ENCODE data around the gene ELMO3. TPM values are rescaled to one million over a fixed set of nuclear protein-coding genes. Genes with fewer than 3 reads are reported as not detected.
A peak's percentile ranks its signal among the peaks of the same experiment; 100 is the strongest.

ELMO3 gene
- total and polyA plus RNA-seq, 2 of the 13 experiments (the other 11 are each of a cell fraction or from before 2014, with no cell fraction given) = 2.6 to 4.0 TPM

DNA sequence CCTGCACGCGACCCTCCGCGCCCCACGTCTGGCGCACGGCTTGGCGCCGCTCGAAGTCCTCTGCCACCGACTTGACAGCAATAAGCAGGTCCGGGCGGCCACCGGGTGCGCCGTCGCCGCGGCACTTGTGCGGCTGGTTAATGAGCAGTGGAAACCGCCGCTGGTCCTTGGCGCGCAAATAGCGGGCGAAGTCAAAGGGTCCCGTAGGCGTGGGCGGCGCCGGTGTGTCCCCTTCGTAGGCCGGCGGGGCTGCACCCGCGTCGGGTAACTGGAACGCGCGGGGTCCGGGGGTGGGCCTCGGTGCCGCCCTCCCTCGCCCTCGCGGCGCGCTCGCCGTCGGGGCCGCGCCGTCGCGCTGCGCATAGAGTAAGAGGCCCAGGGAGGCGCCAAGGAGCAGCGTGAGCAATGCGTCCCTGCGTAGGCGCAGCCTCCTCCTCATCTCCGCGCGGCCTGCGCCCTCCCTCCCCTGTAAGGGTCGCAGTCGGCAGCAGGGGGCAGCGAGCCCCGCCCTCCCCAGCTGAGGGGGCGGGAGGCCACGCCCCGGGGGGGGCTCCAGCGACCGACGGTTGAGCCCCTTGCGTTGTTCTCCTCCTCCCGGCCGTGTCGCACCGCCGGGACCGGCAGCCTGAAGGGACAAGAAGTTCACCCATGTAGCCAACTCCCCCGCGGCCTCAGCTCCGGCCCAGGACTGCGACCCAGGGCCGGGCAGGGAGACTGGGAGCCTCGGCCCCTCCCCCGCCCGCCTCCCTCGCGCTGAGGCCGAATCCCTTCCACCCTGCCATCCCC is 48.7 kb upstream of the ELMO3 start (continued):
- TF ChIP-seq, protein P1, sequence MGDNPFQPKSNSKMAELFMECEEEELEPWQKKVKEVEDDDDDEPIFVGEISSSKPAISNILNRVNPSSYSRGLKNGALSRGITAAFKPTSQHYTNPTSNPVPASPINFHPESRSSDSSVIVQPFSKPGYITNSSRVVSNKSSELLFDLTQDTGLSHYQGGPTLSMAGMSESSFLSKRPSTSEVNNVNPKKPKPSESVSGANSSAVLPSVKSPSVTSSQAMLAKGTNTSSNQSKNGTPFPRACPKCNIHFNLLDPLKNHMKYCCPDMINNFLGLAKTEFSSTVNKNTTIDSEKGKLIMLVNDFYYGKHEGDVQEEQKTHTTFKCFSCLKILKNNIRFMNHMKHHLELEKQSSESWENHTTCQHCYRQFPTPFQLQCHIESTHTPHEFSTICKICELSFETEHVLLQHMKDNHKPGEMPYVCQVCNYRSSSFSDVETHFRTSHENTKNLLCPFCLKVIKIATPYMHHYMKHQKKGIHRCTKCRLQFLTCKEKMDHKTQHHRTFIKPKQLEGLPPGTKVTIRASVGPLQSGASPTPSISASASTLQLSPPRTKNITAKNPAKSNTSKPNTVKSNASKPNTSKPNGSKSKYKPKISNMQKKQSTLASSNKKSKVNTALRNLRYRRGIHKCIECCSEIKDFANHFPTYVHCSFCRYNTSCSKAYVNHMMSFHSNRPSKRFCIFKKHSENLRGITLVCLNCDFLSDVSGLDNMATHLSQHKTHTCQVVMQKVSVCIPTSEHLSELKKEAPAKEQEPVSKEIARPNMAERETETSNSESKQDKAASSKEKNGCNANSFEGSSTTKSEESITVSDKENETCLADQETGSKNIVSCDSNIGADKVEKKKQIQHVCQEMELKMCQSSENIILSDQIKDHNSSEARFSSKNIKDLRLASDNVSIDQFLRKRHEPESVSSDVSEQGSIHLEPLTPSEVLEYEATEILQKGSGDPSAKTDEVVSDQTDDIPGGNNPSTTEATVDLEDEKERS (CRISPR knock-in tag; IDR thresholded peaks at IDR 0.05) = no peak
- no peak for TF ChIP-seq ZMAT3 (CRISPR knock-in tag; conservative IDR thresholded peaks at IDR 0.05)
- TF ChIP-seq MXD1 (CRISPR knock-in tag; IDR thresholded peaks at IDR 0.05) = no peak
- no peak; the same call in 1 of the 2 replicates for TF ChIP-seq MTF1 (CRISPR knock-in tag; IDR thresholded peaks at IDR 0.05)
- no peak for TF ChIP-seq SNAI1 (CRISPR knock-in tag; IDR thresholded peaks at IDR 0.05; ENCODE audit: borderline replicate concordance)
- TF ChIP-seq ZNF180 (CRISPR knock-in tag; IDR thresholded peaks at IDR 0.05; ENCODE audit: borderline replicate concordance, low read depth) = no peak
- TF ChIP-seq, protein P2, sequence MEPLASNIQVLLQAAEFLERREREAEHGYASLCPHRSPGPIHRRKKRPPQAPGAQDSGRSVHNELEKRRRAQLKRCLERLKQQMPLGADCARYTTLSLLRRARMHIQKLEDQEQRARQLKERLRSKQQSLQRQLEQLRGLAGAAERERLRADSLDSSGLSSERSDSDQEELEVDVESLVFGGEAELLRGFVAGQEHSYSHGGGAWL (CRISPR knock-in tag; IDR thresholded peaks at IDR 0.05) = 0 out of 2 replicates have a peak, but pooled peaks have one; percentile 52
- no peak for TF ChIP-seq RCOR2 (CRISPR knock-in tag; IDR thresholded peaks at IDR 0.05)
- no peak for TF ChIP-seq SIX4 (CRISPR knock-in tag; IDR thresholded peaks at IDR 0.05)
- no peak for TF ChIP-seq NFAT5 (CRISPR knock-in tag; IDR thresholded peaks at IDR 0.05)
- no peak for TF ChIP-seq SKI (IDR thresholded peaks at IDR 0.05; ENCODE audit: partially characterized antibody)
- peak; percentile 85 for TF ChIP-seq AGO2 (optimal IDR thresholded peaks at IDR 0.05; ENCODE audit: low read depth, low read length)
- no peak for TF ChIP-seq SMAD1 (CRISPR knock-in tag; IDR thresholded peaks at IDR 0.05; ENCODE audit: borderline replicate concordance, low read depth)
- TF ChIP-seq ZNF543 (CRISPR knock-in tag; IDR thresholded peaks at IDR 0.05) = no peak
- peak; percentile 68; the same call in 1 of the 2 replicates for TF ChIP-seq ZNF776 (CRISPR knock-in tag; IDR thresholded peaks at IDR 0.05)
- TF ChIP-seq GFI1 (CRISPR knock-in tag; IDR thresholded peaks at IDR 0.05; ENCODE audit: borderline replicate concordance) = no peak
- TF ChIP-seq, protein P3, sequence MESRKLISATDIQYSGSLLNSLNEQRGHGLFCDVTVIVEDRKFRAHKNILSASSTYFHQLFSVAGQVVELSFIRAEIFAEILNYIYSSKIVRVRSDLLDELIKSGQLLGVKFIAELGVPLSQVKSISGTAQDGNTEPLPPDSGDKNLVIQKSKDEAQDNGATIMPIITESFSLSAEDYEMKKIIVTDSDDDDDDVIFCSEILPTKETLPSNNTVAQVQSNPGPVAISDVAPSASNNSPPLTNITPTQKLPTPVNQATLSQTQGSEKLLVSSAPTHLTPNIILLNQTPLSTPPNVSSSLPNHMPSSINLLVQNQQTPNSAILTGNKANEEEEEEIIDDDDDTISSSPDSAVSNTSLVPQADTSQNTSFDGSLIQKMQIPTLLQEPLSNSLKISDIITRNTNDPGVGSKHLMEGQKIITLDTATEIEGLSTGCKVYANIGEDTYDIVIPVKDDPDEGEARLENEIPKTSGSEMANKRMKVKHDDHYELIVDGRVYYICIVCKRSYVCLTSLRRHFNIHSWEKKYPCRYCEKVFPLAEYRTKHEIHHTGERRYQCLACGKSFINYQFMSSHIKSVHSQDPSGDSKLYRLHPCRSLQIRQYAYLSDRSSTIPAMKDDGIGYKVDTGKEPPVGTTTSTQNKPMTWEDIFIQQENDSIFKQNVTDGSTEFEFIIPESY (CRISPR knock-in tag; IDR thresholded peaks at IDR 0.05) = peak; percentile 87
- no peak for TF ChIP-seq ZNF382 (CRISPR knock-in tag; IDR thresholded peaks at IDR 0.05; ENCODE audit: borderline replicate concordance)

All from HepG2 (cell line).